Measurements from ENCODE around the gene TLE3.

TLE3 gene

GRCh38 chr15:70061696-70062270 is 35.9 kb downstream of the TLE3 start:
- no peak for DNase-seq (ENCODE audit: low spot score)

GRCh38 chr15:70060993-70061305 is 36.8 kb downstream of the TLE3 start:
- no peak for DNase-seq (ENCODE audit: low spot score)

GRCh38 chr15:70060214-70060992 is 37.3 kb downstream of the TLE3 start:
- no peak for DNase-seq (ENCODE audit: low spot score)

- DNase-seq (ENCODE audit: low spot score): no peak
These were observed 38.1 kb downstream of the TLE3 start for GRCh38 chr15:70059476-70060213.

GRCh38 chr15:70058642-70059360 is 38.9 kb downstream of the TLE3 start:
- DNase-seq (ENCODE audit: low spot score): no peak

- DNase-seq (ENCODE audit: low spot score): no peak
These were observed 39.6 kb downstream of the TLE3 start for GRCh38 chr15:70057931-70058641.

GRCh38 chr15:70056091-70056680 is 41.5 kb downstream of the TLE3 start:
- no peak for DNase-seq (ENCODE audit: low spot score)

- no peak for DNase-seq (ENCODE audit: low spot score)
These were observed 42.1 kb downstream of the TLE3 start for GRCh38 chr15:70055601-70056051.

- DNase-seq (ENCODE audit: low spot score): no peak
These were observed 42.8 kb downstream of the TLE3 start for GRCh38 chr15:70054884-70055387.

GRCh38 chr15:70054366-70054765 is 43.4 kb downstream of the TLE3 start:
- no peak for DNase-seq (ENCODE audit: low spot score)

GRCh38 chr15:70053716-70054229 is 43.9 kb downstream of the TLE3 start:
- no peak for DNase-seq (ENCODE audit: low spot score)

- DNase-seq (ENCODE audit: low spot score): no peak
These were observed 44.6 kb downstream of the TLE3 start for GRCh38 chr15:70053001-70053715.

GRCh38 chr15:70051948-70052633 is 45.6 kb downstream of the TLE3 start:
- no peak for DNase-seq (ENCODE audit: low spot score)

GRCh38 chr15:70050970-70051369 is 46.7 kb downstream of the TLE3 start:
- DNase-seq (ENCODE audit: low spot score): no peak

- DNase-seq (ENCODE audit: low spot score): no peak
These were observed 47.3 kb downstream of the TLE3 start for GRCh38 chr15:70050441-70050840.

- DNase-seq (ENCODE audit: low spot score): no peak
These were observed 47.9 kb downstream of the TLE3 start for GRCh38 chr15:70049701-70050301.

- DNase-seq (ENCODE audit: low spot score): no peak
These were observed 48.9 kb downstream of the TLE3 start for GRCh38 chr15:70048578-70049514.

GRCh38 chr15:70048198-70048565 is 49.5 kb downstream of the TLE3 start:
- DNase-seq (ENCODE audit: low spot score): no peak
